ENCODE data around the gene CPED1. TPM values are rescaled to one million over a fixed set of nuclear protein-coding genes. Genes with fewer than 3 reads are reported as not detected.
"Not testable (repeated sequence)": the region's sequence is repeated elsewhere in the genome, so short reads cannot be mapped to it uniquely, and the experiment has no call there.

CPED1 gene
- total RNA-seq, 1 donor = 95.9 TPM

DNA sequence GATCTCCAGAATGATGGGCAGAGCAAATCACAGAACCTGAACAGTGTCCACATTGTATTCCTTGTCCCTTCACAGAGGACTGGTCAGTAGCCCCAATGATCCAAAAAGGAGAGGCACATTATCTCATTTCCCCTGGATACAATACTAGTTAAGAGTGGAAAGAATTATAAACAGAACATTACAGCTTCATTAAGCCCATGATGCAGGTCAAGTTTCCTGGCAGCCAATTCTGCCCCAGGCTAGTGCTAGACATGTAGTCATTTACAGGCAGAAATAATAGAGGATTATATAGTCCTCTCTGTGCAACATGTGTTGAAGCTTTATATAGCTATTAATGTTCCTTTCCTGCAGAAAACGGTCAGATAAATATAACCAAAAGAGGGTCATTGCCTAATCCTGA lies 216.0 kb downstream of the CPED1 start:
- TF ChIP-seq, protein P1, sequence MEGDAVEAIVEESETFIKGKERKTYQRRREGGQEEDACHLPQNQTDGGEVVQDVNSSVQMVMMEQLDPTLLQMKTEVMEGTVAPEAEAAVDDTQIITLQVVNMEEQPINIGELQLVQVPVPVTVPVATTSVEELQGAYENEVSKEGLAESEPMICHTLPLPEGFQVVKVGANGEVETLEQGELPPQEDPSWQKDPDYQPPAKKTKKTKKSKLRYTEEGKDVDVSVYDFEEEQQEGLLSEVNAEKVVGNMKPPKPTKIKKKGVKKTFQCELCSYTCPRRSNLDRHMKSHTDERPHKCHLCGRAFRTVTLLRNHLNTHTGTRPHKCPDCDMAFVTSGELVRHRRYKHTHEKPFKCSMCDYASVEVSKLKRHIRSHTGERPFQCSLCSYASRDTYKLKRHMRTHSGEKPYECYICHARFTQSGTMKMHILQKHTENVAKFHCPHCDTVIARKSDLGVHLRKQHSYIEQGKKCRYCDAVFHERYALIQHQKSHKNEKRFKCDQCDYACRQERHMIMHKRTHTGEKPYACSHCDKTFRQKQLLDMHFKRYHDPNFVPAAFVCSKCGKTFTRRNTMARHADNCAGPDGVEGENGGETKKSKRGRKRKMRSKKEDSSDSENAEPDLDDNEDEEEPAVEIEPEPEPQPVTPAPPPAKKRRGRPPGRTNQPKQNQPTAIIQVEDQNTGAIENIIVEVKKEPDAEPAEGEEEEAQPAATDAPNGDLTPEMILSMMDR (IDR thresholded peaks at IDR 0.05; ENCODE audit: insufficient read depth, low read depth, low read length) = no peak
- H3K4me3 ChIP-seq (ENCODE audit: low read depth, low read length) = no peak overlapping the region
- peak; percentile 73 for DNase-seq (ENCODE audit: low read depth)

DNA sequence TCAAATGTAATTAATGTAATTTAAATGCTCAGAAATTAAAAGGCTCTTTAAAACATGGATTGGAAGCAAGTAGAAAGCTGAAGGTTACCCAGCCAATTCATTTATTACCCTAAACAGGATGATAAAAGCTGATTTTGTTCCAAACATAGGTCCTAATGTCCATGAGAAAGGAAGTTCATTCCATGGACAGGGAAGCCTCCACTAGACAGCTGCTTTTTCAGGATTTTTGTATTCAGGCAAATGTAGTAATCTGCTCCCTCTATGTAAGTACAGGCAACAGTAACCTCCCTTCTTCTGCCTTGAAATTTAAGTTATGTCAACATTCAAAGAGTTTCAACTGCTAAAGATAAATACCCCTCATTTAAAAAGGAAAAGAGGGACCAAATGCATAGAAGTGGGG lies 217.3 kb downstream of the CPED1 start:
- DNase-seq (ENCODE audit: low read depth) = peak; percentile 22
- TF ChIP-seq, protein P1 (IDR thresholded peaks at IDR 0.05; ENCODE audit: insufficient read depth, low read depth, low read length) = no peak

DNA sequence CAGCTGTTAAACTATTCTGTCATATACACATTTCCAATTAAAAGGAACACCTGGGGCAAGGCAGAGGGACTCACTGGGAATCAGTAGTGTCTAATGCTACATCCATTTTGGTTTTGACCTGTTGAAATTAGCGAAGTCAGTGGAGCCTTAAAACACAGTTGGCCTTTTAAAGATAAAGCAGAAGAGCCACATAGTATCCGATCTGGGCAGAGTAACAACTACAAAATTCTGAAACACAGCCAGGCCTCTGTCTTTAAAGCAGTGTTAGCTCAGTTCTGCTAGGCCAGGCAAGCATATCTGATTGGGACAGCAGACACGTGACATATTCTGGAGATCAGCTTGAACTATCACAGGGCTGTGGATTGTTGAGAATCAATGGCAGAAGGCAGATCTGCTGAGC lies 222.7 kb downstream of the CPED1 start:
- H3K4me3 ChIP-seq (ENCODE audit: low read depth, low read length) = no peak overlapping the region
- DNase-seq (ENCODE audit: low read depth) = no peak
- TF ChIP-seq, protein P1 (IDR thresholded peaks at IDR 0.05; ENCODE audit: insufficient read depth, low read depth, low read length) = no peak

More for the DNA sequence above, 217.3 kb downstream of the CPED1 start:
- no peak overlapping the region for H3K4me3 ChIP-seq (ENCODE audit: low read depth, low read length)

DNA sequence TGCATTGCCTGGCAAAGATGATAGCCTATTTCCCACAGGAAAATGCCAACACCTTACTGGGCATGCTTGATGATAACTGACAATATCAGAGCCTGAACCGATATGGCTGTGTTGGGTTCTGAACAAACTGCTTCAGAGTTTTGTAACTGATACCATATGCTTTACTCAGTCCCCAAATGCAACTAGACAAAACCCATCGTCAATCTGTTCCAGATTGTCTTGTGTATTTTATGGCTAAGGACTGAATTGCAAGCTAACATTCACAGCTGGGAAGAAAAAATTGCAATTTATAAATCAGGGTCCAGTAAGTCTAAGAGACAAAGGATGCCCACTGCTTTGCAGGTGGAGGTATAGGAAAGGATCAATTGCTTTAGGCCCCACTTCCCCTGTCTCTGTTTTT lies 223.5 kb downstream of the CPED1 start:
- DNase-seq (ENCODE audit: low read depth) = no peak
- TF ChIP-seq, protein P1 (IDR thresholded peaks at IDR 0.05; ENCODE audit: insufficient read depth, low read depth, low read length) = no peak
- no peak overlapping the region for H3K4me3 ChIP-seq (ENCODE audit: low read depth, low read length)

DNA sequence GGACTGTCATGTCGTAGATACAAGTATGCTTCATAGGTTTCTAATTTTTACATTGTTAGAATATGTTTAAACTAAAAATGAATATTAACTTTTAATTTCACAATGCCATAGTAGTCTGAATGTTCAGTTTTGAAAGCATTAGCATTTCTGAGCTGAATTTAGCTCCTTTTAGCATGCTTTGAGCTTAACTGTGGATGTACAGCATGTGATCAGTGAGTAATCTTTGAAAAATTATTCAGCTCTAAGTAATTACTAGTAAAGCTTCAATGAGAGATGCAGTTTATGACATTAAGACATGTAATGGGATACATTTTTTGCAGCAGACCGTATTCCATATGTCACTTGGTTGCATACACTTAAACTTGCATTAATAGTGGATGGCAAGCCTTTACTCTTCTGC lies 226.1 kb downstream of the CPED1 start:
- H3K4me3 ChIP-seq (ENCODE audit: low read depth, low read length) = no peak overlapping the region
- TF ChIP-seq, protein P1 (IDR thresholded peaks at IDR 0.05; ENCODE audit: insufficient read depth, low read depth, low read length) = no peak
- no peak for DNase-seq (ENCODE audit: low read depth)

DNA sequence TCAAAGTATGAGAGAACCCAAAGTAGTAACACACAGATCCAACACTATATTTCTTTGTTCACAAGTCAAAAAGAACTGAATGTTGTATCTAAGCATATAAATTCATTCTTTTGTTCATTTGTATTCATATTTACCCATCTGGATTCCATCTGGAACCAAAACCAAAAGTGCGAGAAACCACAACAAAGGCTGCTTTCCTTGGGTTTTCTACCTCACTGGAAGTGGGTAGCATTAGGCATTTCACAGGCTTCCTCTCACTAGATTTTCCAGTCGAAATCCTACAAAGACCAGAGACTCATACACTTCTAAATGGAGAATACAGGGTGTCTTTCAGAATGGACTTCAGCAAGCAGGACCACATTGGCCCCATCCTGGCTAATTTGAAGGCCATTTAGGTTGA lies 230.5 kb downstream of the CPED1 start:
- TF ChIP-seq, protein P1 (IDR thresholded peaks at IDR 0.05; ENCODE audit: insufficient read depth, low read depth, low read length) = no peak
- DNase-seq (ENCODE audit: low read depth) = no peak
- no peak overlapping the region for H3K4me3 ChIP-seq (ENCODE audit: low read depth, low read length)

DNA sequence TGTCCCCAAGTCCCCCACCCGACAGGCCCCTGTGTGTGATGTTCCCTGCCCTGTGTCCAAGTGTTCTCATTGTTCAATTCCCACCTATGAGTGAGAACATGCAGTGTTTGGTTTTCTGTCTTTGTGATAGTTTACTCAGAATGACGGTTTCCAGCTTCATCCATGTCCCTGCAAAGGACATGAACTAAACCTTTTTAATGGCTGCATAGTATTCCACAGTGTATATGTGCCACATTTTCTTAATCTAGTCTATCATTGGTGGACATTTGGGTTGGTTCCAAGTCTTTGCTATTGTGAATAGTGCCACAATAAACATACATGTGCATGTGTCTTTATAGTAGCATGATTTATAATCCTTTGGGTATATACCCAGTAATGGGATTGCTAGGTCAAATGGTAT lies 232.6 kb downstream of the CPED1 start:
- not testable (repeated sequence) for DNase-seq (ENCODE audit: low read depth); H3K4me3 ChIP-seq (ENCODE audit: low read depth, low read length)

All from fibroblast of villous mesenchyme (primary cell).